GM10266 (cell line): Measurements from ENCODE around the gene SPP2.

Source experiments
- DNase-seq: peaks from one replicate; pipeline ENCODE4 v3.0.0; 2012; ENCODE audit errors: extremely low spot score
- TF ChIP-seq, protein P1 (sequence below): IDR thresholded peaks from 2 replicates; pipeline ENCODE4 v1.5.1; 2012; ENCODE audit warnings: mild to moderate bottlenecking, low read depth; ENCODE audit not compliant: control insufficient read depth, insufficient read depth; ENCODE audit errors: missing control alignments

Gene SPP2, protein sequence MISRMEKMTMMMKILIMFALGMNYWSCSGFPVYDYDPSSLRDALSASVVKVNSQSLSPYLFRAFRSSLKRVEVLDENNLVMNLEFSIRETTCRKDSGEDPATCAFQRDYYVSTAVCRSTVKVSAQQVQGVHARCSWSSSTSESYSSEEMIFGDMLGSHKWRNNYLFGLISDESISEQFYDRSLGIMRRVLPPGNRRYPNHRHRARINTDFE

DNA sequence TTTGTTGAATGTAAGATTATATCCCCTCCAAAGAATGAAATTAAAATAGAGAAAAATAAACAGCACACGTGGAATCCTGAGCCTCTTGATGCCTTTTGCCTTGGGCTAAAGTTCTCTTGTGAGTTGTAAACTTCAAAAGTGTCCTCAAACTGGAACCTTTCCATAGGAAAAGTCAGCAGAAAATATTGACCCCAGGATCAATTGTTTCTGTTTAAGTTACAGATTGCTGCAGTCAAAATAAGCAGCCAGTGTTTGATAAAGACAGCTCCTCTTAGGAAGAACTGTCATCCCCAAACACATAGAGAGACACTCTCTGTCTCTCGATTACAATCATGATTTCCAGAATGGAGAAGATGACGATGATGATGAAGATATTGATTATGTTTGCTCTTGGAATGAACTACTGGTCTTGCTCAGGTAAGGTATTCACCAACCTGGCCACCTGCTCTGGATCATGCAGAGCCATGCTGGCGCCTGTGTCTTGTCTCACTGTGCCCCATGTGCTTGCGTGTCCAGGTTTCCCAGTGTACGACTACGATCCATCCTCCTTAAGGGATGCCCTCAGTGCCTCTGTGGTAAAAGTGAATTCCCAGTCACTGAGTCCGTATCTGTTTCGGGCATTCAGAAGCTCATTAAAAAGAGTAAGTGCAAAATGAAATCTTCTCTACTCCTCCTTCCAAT is at the start of gene SPP2:
Gene SPP2 (plus strand): TSS at position 248 of the 681 bp plus-strand sequence. CDS start 85 bp downstream, at position 333.
- DNase-seq: no peak
- TF ChIP-seq, protein P1, sequence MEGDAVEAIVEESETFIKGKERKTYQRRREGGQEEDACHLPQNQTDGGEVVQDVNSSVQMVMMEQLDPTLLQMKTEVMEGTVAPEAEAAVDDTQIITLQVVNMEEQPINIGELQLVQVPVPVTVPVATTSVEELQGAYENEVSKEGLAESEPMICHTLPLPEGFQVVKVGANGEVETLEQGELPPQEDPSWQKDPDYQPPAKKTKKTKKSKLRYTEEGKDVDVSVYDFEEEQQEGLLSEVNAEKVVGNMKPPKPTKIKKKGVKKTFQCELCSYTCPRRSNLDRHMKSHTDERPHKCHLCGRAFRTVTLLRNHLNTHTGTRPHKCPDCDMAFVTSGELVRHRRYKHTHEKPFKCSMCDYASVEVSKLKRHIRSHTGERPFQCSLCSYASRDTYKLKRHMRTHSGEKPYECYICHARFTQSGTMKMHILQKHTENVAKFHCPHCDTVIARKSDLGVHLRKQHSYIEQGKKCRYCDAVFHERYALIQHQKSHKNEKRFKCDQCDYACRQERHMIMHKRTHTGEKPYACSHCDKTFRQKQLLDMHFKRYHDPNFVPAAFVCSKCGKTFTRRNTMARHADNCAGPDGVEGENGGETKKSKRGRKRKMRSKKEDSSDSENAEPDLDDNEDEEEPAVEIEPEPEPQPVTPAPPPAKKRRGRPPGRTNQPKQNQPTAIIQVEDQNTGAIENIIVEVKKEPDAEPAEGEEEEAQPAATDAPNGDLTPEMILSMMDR: no peak

DNA sequence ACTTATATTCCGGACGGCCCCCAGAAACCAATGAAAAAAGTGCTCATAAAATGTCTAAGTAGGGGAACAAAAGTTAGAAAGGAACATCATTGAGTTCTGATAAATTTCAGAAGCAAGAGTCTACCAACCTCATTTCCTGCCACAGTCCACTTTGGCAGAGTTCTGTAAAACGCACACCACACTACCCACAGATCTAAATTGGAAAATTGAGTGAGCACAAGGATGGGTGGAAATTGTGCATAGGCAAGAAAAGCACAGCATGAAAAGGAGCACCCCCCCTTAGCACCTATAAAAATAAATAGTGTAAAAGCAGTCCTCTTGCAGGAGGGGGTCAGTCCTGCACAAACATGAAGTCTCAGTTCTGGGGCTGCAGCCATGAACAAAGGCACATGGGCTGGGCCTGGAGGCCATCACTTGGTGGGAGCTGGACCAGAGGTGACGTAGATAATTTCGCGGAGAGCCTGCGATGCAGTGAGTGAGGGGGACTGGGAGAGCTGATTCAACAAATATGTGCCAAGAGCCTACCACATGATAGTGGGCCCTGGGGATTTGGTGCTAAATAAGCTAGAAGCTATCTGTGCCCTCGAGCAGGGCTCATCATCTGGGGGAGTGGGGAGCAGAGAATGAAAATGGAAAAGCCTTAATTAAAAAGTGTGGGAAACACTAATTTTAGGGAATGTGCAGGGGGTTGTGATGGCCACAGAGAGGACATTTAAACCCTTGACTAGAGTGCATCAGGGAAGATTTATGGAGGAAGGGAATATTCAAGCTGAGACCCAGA is 48.9 kb upstream of the SPP2 start:
- DNase-seq: no peak
- TF ChIP-seq, protein P1: no peak

DNA sequence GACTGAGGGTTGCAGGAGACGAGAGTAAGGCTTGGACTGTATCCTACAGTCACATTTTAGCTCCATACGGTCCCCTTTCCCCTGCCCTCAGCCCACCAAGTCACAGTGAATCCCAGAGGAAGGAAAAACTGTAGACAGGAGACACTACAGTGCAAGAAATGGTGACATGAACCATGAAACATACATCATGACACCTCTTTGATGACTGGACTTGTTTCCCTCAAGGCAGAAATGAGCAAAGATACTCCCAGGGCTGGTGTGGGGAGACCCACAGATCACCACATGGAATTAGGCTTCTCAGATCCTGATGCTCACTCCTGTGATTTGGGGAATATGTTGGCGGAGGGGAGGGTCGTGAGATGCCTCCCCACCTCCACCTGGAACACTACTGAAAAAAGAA is 48.2 kb upstream of the SPP2 start:
- TF ChIP-seq, protein P1: no peak
- DNase-seq: no peak

DNA sequence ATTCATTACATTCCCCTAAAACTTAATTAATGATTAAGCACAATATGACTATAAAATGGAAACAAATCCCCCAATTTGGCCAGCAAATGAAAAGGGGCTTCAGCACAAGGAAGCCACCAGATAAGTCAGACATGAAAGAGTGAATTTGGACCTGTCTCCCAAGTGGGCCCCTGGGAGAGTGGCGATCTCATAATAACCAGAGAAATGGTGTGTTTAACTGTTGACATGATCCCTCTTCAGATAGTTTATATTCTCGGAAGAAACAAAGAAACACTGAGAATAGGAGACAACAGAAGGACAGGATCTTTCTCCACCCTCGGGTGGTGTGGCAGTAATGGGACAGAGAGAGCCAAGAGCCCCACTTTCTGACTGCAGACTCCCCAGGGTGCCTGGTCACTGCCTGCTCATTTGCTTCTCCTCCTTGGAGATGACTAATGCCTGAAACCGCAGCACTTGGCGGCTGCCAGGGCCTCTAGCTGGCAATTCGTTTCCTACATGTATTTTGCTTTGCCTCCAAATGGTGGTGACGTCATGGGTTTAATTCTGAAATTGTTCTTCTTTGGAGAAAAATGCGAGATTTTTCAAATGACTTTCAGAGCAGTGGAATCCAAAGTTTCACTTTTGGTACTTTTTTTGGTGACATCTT is 46.4 kb upstream of the SPP2 start:
- TF ChIP-seq, protein P1: no peak
- no peak for DNase-seq

DNA sequence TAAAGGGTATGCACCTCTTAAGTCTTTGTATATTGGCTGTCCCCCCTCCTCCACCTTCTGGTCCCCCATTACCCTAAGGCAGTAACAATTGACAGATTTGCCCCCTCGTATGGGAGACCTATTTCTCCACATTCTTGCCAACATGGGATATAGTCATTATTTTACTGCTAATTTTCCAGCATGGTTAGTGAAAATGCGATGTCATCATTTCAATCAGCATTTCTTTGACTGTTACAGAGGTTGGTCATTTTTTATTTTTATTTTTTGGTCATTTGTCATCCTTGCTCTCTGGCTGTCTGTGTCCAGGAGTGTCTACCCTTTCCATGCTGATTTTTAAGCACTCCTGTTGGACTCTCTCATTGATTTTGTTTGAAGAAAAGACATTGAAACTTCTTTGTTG is 45.4 kb upstream of the SPP2 start:
- no peak for DNase-seq
- TF ChIP-seq, protein P1: no peak

DNA sequence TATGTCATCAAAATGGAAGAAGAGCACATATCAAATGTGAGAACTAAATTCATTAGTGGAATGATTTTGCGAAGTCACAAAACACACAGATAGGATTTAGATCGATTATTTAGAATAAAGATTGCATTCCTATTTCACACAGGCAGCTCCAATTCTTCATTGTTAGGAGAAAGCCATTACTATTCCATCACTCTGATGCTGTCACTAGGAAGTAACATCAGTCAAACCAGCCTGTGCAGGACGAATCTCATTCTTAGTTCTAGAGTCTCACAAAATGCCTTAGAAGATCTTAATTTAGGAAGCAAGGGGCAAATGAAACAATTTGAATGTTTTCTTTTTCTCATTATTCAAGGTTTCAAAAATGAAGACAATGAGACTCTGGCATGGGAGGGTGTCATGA is 44.0 kb upstream of the SPP2 start:
- no peak for DNase-seq
- TF ChIP-seq, protein P1: no peak
